ENCODE measurements around the gene HS6ST2. TPM values are rescaled to one million over a fixed set of nuclear protein-coding genes. Genes with fewer than 3 reads are reported as not detected.

Gene HS6ST2
- total RNA-seq, 1 experiment from 2014 or later = not detected

GRCh38 chrX:132712350-132712749, 246.1 kb downstream of the HS6ST2 start:
- Histone ChIP-seq H3K27me3 (replicated peaks) (no peaks in the 10 kb centered on the region), H3K4me1 (replicated peaks) (no peaks in the 10 kb centered on the region), H3K36me3 (no peaks in the 10 kb centered on the region), H3K4me3 (no peak overlapping the region), H3K9me3 (replicated peaks) (no peaks in the 10 kb centered on the region), H3K27ac (no peak overlapping the region)
- no peak for DNase-seq (ENCODE audit: low read depth in 1 of 2, low spot score in 2 of 2)

GRCh38 chrX:132710656-132711155, 247.7 kb downstream of the HS6ST2 start:
- no peaks in the 10 kb centered on the region for H3K27me3 ChIP-seq (replicated peaks)
- H3K36me3 ChIP-seq = no peaks in the 10 kb centered on the region
- no peak for DNase-seq (ENCODE audit: low read depth in 1 of 2, low spot score in 2 of 2)
- H3K27ac ChIP-seq = no peak overlapping the region
- no peaks in the 10 kb centered on the region for H3K9me3 ChIP-seq (replicated peaks)
- H3K4me3 ChIP-seq = no peak overlapping the region
- H3K4me1 ChIP-seq (replicated peaks) = no peaks in the 10 kb centered on the region

DNA sequence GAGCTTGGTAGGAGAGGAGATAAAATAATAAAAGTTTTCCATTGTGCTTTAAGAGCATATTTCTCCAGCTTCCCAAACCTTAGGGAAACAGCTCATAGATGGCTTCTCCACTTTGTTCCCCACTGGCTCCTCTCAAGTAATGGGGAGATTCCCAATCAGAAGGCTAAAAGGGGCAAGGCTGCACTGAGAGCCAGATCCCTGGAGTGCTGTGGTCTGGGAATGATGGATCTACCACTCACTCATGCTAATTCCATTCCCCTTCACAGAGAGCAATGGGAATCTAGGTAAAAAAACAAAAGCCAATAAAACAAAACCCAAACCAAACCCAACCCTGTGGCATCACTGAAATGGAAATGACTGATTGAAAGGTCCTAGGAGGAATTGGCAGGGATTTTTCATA, 249.9 kb downstream of the HS6ST2 start:
- Histone ChIP-seq H3K36me3 (no peaks in the 10 kb centered on the region), H3K9me3 (replicated peaks) (no peaks in the 10 kb centered on the region), H3K27me3 (replicated peaks) (no peaks in the 10 kb centered on the region), H3K4me3 (no peak overlapping the region), H3K4me1 (replicated peaks) (no peaks in the 10 kb centered on the region), H3K27ac (no peak overlapping the region)
- no peak for DNase-seq (ENCODE audit: low read depth in 1 of 2, low spot score in 2 of 2)

DNA sequence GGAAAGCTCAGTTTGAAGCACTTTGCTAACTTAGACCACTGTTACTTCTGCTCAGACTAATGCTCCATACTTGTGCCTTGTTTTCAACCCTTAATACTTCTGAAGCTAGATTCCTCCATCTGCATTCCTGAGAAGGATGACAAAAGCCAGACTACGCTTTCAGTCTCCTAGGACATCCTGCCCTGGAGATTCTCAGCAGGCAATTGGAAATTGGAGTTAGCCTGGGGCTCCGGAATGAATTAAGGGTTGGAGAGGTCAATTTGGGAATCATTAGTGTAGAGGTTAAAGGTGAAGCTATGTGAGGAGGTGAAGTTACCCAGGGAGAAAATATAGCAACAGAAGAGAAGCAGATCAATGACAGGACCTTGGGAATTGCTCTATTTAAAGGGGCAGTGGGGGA, 253.7 kb downstream of the HS6ST2 start:
- Histone ChIP-seq H3K4me1 (replicated peaks) (no peaks in the 10 kb centered on the region), H3K9me3 (replicated peaks) (no peaks in the 10 kb centered on the region), H3K27me3 (replicated peaks) (no peaks in the 10 kb centered on the region), H3K36me3 (no peaks in the 10 kb centered on the region), H3K27ac (no peak overlapping the region), H3K4me3 (no peak overlapping the region)
- no peak for DNase-seq (ENCODE audit: low read depth in 1 of 2, low spot score in 2 of 2)

DNA sequence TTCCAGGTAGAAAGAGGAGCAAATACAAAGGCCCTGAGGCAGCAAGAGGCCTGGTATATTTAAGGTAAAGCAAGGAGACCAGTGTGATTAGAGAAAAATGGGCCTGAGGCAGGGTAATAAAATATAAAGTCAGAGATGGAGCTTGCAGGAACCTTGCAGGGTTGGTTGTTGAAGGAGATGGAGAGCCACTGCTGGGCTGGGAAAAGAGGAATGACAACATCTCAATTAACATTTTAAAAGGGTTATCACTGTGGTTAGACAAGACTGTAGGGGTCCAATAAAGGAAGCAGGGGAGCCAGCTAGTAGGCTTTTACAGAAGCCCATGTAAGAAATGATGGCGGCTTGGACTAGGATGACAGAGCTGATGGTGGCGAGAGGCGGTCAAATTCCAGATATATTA, 264.0 kb downstream of the HS6ST2 start:
- DNase-seq (ENCODE audit: low read depth in 1 of 2, low spot score in 2 of 2) = no peak
- Histone ChIP-seq H3K36me3 (no peaks in the 10 kb centered on the region), H3K4me3 (no peak overlapping the region), H3K4me1 (replicated peaks) (no peaks in the 10 kb centered on the region), H3K9me3 (replicated peaks) (no peaks in the 10 kb centered on the region), H3K27ac (no peak overlapping the region), H3K27me3 (replicated peaks) (no peaks in the 10 kb centered on the region)

GRCh38 chrX:132692526-132692925, 265.9 kb downstream of the HS6ST2 start:
- H3K9me3 ChIP-seq (replicated peaks) = no peaks in the 10 kb centered on the region
- no peaks in the 10 kb centered on the region for H3K27me3 ChIP-seq (replicated peaks)
- H3K4me1 ChIP-seq (replicated peaks) = no peaks in the 10 kb centered on the region
- no peaks in the 10 kb centered on the region for H3K36me3 ChIP-seq
- no peak overlapping the region for H3K27ac ChIP-seq
- DNase-seq (ENCODE audit: low read depth in 1 of 2, low spot score in 2 of 2) = no peak
- H3K4me3 ChIP-seq = no peak overlapping the region

DNA sequence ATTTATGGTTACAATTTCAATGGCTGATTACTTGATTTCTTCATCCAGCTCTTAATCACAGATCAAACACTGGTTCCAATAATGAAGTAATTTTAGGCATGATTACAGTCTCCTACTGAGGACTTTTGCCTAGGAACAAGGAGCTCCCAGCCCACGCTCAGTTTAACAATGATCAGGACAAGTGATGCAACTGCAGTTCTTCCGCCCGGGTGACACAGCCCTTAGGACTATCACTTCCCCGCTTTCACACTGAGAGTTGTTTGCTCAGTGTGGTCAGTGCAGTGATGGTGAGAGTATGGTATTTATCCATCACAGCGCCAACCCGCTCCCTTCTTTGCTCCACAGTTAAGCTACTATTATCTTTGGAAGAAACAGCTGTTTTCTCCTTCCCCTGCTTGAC, 266.4 kb downstream of the HS6ST2 start:
- Histone ChIP-seq H3K27me3 (replicated peaks) (no peaks in the 10 kb centered on the region), H3K4me1 (replicated peaks) (no peaks in the 10 kb centered on the region), H3K36me3 (no peaks in the 10 kb centered on the region), H3K27ac (no peak overlapping the region), H3K4me3 (no peak overlapping the region), H3K9me3 (replicated peaks) (no peaks in the 10 kb centered on the region)
- DNase-seq (ENCODE audit: low read depth in 1 of 2, low spot score in 2 of 2) = no peak

- Histone ChIP-seq H3K27ac (no peak overlapping the region), H3K36me3 (no peaks in the 10 kb centered on the region), H3K27me3 (replicated peaks) (no peaks in the 10 kb centered on the region), H3K9me3 (replicated peaks) (no peaks in the 10 kb centered on the region), H3K4me3 (no peak overlapping the region), H3K4me1 (replicated peaks) (no peaks in the 10 kb centered on the region)
- DNase-seq (ENCODE audit: low read depth in 1 of 2, low spot score in 2 of 2) = no peak
Measured at GRCh38 chrX:132689612-132690563, 268.5 kb downstream of the HS6ST2 start.

DNA sequence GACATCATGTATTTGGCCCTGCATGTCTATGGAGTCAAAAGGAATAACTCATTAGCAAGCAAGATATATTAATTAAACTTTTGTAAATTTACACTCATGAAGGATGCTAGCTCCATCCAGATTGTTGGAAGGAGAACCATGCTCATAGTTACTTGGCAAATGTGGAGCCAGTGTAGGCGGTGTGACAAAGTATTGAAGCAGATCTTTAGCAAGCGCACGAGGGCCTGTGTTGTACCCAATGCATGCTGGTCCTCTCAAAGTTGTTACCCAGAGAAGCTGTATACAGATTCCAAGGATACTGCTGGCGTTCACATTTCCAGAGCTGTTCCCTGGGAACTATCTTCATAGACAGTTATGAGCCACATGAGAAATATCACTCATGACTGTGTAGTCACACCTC, 273.2 kb downstream of the HS6ST2 start:
- Histone ChIP-seq H3K9me3 (replicated peaks) (no peaks in the 10 kb centered on the region), H3K36me3 (no peaks in the 10 kb centered on the region), H3K27me3 (replicated peaks) (no peaks in the 10 kb centered on the region), H3K4me3 (no peak overlapping the region), H3K27ac (no peak overlapping the region), H3K4me1 (replicated peaks) (no peaks in the 10 kb centered on the region)
- no peak for DNase-seq (ENCODE audit: low read depth in 1 of 2, low spot score in 2 of 2)

- DNase-seq (ENCODE audit: low read depth in 1 of 2, low spot score in 2 of 2) = no peak
- Histone ChIP-seq H3K4me3 (no peak overlapping the region), H3K27me3 (replicated peaks) (no peaks in the 10 kb centered on the region), H3K4me1 (replicated peaks) (no peaks in the 10 kb centered on the region), H3K9me3 (replicated peaks) (no peaks in the 10 kb centered on the region), H3K36me3 (no peaks in the 10 kb centered on the region), H3K27ac (no peak overlapping the region)
Measured at GRCh38 chrX:132677233-132677716, 281.2 kb downstream of the HS6ST2 start.

GRCh38 chrX:132676561-132677186, 281.8 kb downstream of the HS6ST2 start:
- no peaks in the 10 kb centered on the region for H3K9me3 ChIP-seq (replicated peaks)
- no peaks in the 10 kb centered on the region for H3K4me1 ChIP-seq (replicated peaks)
- H3K4me3 ChIP-seq = no peak overlapping the region
- no peak overlapping the region for H3K27ac ChIP-seq
- H3K36me3 ChIP-seq = no peaks in the 10 kb centered on the region
- no peaks in the 10 kb centered on the region for H3K27me3 ChIP-seq (replicated peaks)
- DNase-seq (ENCODE audit: low read depth in 1 of 2, low spot score in 2 of 2) = no peak

DNA sequence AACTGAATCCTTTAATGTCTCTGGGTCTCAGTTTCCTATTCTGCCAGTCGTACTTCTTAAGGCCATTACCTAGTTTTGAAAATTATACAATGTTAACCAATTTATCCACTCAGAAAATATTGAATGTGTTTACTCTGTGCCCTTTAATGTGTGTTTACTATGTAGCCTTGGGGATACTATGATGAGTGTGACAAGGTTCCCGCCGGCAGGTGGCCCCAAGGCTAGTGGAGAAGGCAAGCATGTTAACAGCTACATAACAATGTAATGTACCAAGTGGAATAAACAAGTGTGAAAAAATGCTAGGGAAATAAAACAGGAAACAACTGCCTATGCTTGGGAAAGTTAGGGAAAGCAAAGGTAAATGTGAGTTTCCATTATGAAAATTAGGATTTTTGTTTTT, 282.3 kb downstream of the HS6ST2 start:
- H3K27me3 ChIP-seq (replicated peaks) = no peaks in the 10 kb centered on the region
- H3K4me1 ChIP-seq (replicated peaks) = no peaks in the 10 kb centered on the region
- no peaks in the 10 kb centered on the region for H3K9me3 ChIP-seq (replicated peaks)
- no peak overlapping the region for H3K4me3 ChIP-seq
- DNase-seq (ENCODE audit: low read depth in 1 of 2, low spot score in 2 of 2) = no peak
- H3K27ac ChIP-seq = no peak overlapping the region
- H3K36me3 ChIP-seq = no peaks in the 10 kb centered on the region

- Histone ChIP-seq H3K36me3 (no peaks in the 10 kb centered on the region), H3K27ac (no peak overlapping the region), H3K9me3 (replicated peaks) (no peaks in the 10 kb centered on the region), H3K27me3 (replicated peaks) (no peaks in the 10 kb centered on the region), H3K4me1 (replicated peaks) (no peaks in the 10 kb centered on the region), H3K4me3 (no peak overlapping the region)
- DNase-seq (ENCODE audit: low read depth in 1 of 2, low spot score in 2 of 2) = no peak
Measured at GRCh38 chrX:132673331-132673730, 285.1 kb downstream of the HS6ST2 start.

GRCh38 chrX:132671229-132671641, 287.2 kb downstream of the HS6ST2 start:
- DNase-seq (ENCODE audit: low read depth in 1 of 2, low spot score in 2 of 2) = no peak
- H3K4me3 ChIP-seq = no peak overlapping the region
- no peaks in the 10 kb centered on the region for H3K27me3 ChIP-seq (replicated peaks)
- no peak overlapping the region for H3K27ac ChIP-seq
- no peaks in the 10 kb centered on the region for H3K36me3 ChIP-seq
- no peaks in the 10 kb centered on the region for H3K4me1 ChIP-seq (replicated peaks)
- no peaks in the 10 kb centered on the region for H3K9me3 ChIP-seq (replicated peaks)
